Activated gamma-delta T cell (primary cell): ENCODE measurements around the gene OR52B2.
"Not testable (repeated sequence)": the region's sequence is repeated elsewhere in the genome, so short reads cannot be mapped to it uniquely, and the experiment has no call there.

Source experiments
- DNase-seq: peaks from one replicate; lab custom pipeline; 2025; lab: John Stamatoyannopoulos, UW

Gene OR52B2

DNA sequence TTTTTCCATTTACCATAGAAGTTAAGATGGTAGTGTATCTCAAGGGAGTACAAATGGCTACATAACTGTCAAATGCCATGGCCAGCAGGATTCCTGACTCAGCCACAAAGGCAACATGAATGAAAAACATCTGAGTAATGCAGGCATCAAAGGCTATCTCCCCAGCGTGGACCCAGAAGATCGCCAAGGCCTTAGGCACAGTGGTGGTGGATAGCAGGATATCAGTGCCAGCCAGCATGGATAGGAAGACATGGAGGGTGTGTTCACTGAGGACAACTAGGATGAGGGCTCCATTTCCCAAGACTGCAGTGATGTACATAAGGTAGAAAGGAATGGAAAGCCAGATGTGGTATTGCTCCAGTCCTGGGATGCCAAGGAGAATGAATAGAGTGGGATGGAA lies 18.0 kb downstream of the OR52B2 start:
- no peak for DNase-seq

GRCh38 chr11:6151117-6151516 lies 19.0 kb downstream of the OR52B2 start:
- no peak for DNase-seq

DNA sequence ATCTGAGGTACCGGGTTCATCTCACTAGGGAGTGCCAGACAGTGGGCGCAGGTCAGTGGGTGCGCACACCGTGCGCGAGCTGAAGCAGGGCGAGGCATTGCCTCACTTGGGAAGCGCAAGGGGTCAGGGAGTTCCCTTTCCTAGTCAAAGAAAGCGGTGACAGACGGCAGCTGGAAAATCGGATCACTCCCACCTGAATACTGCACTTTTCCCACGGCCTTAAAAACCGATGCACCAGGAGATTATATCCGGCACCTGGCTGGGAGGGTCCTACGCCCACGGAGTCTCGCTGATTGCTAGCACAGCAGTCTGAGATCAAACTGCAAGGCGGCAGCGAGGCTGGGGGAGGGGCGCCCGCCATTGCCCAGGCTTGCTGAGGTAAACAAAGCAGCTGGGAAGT lies 26.4 kb downstream of the OR52B2 start:
- not testable (repeated sequence) for DNase-seq

- DNase-seq = no peak
Measured at GRCh38 chr11:6142936-6143335, 27.2 kb downstream of the OR52B2 start.

DNA sequence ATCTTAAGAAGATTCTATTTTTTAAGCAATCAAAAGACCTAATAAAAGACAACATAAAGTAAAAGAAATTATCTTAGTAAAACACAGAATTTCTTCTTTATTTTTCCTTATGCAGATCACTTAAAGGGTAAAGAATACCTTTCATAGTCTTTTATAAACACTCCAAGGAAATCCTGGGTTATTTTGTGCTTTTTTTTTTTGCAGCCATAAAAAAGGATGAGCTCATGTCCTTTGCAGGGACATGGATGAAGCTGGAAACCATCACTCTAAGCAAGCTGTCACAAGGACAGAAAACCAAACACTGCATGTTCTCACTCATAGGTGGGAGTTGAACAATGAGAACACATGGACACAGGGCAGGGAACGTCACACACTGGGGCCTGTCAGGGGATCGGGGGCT lies 34.2 kb downstream of the OR52B2 start:
- DNase-seq = not testable (repeated sequence)

GRCh38 chr11:6132431-6132830 lies 37.7 kb downstream of the OR52B2 start:
- no peak for DNase-seq

GRCh38 chr11:6129635-6130034 lies 40.5 kb downstream of the OR52B2 start:
- DNase-seq = no peak

GRCh38 chr11:6129011-6129410 lies 41.1 kb downstream of the OR52B2 start:
- no peak for DNase-seq

DNA sequence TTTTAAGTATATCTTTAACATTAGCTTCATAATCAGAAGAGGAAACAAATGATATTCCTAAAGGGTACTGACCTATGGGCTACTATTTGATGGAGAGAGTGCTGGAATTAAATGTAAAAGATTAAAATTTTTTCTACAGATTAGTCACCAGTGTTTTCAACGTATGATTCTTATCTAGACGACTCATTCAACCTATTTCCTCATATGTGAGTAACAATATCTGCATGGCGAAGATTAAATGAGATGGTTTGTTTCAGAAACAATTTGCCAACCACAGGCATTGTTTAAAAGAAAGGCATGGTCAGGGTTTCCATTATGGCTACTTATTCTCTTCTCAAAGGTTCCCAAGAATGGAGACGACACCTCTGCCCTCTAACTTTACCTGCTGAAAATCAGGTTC lies 42.2 kb downstream of the OR52B2 start:
- DNase-seq = no peak

- DNase-seq = no peak
Measured at GRCh38 chr11:6124245-6124644, 45.9 kb downstream of the OR52B2 start.
